ENCODE data around the gene C10orf71. TPM values are rescaled to one million over a fixed set of nuclear protein-coding genes. Genes with fewer than 3 reads are reported as not detected.

C10orf71 gene, protein sequence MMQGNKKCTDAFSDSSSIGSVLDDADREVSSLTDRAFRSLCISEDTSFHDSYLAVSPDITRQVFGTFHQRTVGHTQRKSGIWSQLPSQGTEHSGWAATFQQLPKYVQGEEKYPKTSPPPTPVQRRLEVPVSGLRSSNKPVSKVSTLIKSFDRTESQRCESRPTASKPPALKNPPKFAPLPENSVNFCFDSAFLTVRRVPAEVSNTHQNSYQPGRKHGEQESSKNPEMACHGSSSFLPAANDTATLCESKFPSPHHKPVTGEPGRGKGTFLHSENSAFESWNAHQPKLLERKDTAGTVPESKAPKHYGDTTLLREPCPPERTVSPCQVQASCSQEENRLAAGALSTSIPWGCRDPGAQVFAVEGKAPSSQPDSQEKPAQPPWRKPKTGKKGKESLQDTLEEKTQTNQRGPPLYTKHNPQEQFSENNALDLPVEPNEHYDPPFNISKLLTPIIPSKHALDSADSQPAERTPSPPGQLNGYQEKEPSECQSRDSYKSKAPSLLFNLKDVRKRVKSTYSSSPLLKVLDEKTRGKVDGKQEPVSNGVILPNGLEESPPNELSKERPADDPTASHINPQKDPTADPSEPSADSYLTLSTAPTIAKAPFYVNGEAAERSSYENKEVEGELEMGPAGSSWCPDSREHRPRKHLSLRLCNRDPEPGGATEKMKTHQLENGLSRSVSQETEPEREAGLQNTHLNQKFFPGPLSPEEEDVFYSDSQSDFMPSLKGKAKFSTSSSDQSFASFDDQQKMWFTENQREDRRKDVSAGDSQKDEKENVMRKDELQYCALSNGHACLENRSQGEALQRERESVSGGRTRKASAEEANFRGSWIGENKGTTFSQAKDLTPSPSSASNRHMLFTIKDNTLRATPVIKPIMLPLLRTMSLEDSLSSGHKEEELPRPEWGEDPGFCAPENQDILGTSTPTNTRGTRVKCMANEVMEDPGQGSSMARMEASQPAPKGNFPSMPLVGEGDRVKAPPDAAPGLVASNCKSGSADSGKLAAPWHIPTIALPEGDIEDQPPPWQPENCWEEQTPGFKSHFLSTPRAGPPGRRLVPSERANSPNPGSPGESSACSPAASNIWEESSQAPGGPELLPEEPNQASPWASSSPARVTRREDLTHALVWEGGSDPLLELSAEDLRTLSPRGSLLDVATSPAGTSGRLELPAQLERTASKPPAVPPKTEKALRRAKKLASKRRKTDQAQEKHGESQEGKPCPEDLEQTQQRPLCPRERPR (N-terminal part only)
- total RNA-seq = not detected in 2 replicates

DNA sequence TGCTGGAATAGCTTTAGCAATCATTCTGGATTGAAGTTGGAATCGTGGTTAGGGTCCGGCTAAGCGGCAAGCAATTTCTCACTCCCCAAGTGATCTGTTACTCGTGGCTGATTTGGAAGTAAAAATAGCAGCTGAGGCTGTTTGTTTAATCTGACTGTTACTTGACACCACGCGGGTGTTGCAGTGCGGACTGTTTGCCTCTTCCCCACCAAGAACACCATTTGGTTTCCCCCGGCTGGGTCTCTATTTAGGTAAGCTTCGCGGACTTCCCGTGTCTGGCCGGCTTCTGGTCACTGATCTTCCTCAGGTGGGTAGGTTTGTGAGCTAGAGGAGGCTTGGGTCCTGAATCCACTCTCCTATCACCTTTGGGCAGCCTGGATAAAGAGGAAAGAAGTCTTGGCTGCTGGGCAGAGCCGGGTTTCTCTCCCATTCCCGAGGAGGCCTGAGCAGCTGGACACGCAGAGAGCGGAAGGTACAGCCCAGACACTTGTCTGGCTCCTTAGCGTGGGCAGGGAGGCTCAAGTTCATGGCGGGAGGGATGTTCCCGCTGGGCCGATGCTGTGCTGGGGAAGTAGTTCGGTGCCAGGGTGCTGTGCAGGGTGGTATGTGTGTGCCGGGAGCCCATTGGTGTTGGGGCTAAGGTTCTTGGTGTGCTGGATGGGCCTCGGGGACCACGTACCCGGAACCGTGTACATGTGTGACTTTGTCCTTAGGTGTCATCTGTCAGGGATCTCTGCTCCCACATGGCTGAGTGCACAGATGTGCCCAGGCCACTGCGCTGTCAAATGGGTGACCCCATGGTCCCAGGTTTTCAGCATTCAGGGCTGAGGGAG lies at the start of gene C10orf71:
Gene C10orf71 (plus strand): TSS at position 188 of the 833 bp plus-strand sequence. CDS start 23,376 bp downstream, outside the sequence.

Other genes with a start within 250 kb of the C10orf71 start
- under 0.01 and 0.29 TPM in 2 replicates for gene VSTM4, start 183.6 kb upstream of the C10orf71 start, total RNA-seq
- gene FAM170B, start 165.1 kb upstream of the C10orf71 start, total RNA-seq = not detected in 2 replicates
- gene TMEM273, start 110.8 kb upstream of the C10orf71 start, total RNA-seq = 4.6 and 24.1 TPM in 2 replicates
- gene DRGX, start 96.9 kb downstream of the C10orf71 start, total RNA-seq = not detected in 2 replicates
- 34.2 and 39.8 TPM in 2 replicates for gene ERCC6, start 240.0 kb downstream of the C10orf71 start, total RNA-seq

All from vein endothelial cell (primary cell).